Upper lobe of left lung (tissue), 4 donors: Measurements from ENCODE around the gene PHF2.

Source experiments
- EP300 ChIP-seq, 4 donors: sonication (generic); formaldehyde crosslinking; IDR thresholded peaks; one replicate each; pipeline ENCODE4 v1.5.1; 2017; ENCODE audit warnings: antibody characterized with exemption in 4 of 4, control low read depth in 2 of 4
- POLR2A ChIP-seq, 4 donors: fragments of 450-650 bp; IDR thresholded peaks; one replicate each; pipeline ENCODE4 v1.5.1; 2016 to 2017; ENCODE audit warnings: antibody characterized with exemption in 4 of 4, mild to moderate bottlenecking in 2 of 4
- POLR2AphosphoS5 ChIP-seq, 2 donors: sonication (generic); formaldehyde crosslinking; IDR thresholded peaks; one replicate each; pipeline ENCODE4 v1.5.1; 2017; ENCODE audit warnings: antibody characterized with exemption in 2 of 2
- TF ChIP-seq, protein P1 (sequence below), 6 experiments: fragments of 450-650 bp in 4 of 6; fragments of 200-600 bp in 2 of 6; sonication (generic) in 2 of 6; IDR thresholded peaks; one replicate each; pipeline ENCODE4 v1.5.1; 2016 to 2019; ENCODE audit warnings: antibody characterized with exemption in 6 of 6

DNA sequence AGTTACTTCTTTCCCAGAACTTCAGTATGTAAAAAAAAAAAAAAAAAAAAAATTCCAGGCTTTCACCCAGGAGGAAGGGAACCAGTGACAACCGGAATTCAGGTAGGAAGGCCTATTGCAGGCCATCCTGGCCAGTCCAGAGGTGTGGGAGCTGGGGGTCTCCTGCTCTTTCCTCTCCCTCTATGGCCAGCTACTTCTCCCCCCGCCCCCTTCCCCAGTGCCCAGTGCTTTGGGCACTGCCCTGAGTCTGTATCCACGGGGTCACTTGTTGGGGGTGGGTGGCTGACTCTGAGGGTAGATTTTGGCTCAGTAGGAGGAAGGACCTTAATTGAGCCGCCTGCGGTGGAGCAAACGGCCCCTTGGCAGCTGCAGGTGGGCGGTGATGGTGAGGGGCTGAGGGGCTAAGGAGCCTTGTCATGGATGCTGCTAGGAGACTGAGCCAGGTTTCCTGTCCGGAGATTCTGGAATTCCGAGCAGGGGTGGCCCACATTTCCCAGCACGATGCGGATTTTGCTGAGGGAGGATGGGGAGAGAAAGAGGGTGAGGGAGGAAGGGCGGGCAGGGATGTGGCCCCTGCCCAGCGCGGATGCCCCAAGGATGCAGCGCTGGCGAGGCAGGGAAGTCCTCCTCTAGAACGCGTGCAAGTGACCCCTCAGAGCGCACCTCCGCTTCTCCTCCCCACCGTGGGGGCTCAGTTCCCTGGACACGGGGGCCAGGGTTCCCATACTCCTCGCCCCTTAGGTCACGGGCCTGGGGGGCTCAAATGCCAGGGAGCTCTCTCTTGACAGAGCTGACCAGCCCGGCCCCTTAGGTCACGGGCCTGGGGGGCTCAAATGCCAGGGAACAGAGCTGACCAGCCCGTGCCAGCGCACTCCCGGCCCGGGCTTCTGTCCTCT lies 1.2 kb upstream of the PHF2 start:
- TF ChIP-seq EP300 (IDR thresholded peaks at IDR 0.05) (no peak), POLR2A (IDR thresholded peaks at IDR 0.05) (no peak), POLR2AphosphoS5 (IDR thresholded peaks at IDR 0.05) (no peak)
- TF ChIP-seq, protein P1, sequence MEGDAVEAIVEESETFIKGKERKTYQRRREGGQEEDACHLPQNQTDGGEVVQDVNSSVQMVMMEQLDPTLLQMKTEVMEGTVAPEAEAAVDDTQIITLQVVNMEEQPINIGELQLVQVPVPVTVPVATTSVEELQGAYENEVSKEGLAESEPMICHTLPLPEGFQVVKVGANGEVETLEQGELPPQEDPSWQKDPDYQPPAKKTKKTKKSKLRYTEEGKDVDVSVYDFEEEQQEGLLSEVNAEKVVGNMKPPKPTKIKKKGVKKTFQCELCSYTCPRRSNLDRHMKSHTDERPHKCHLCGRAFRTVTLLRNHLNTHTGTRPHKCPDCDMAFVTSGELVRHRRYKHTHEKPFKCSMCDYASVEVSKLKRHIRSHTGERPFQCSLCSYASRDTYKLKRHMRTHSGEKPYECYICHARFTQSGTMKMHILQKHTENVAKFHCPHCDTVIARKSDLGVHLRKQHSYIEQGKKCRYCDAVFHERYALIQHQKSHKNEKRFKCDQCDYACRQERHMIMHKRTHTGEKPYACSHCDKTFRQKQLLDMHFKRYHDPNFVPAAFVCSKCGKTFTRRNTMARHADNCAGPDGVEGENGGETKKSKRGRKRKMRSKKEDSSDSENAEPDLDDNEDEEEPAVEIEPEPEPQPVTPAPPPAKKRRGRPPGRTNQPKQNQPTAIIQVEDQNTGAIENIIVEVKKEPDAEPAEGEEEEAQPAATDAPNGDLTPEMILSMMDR (IDR thresholded peaks at IDR 0.05) = no peak
